Testis (tissue), 3 donors: ENCODE measurements around the gene C10orf53. TPM values are rescaled to one million over a fixed set of nuclear protein-coding genes. Genes with fewer than 3 reads are reported as not detected.

Source experiments
- DNase-seq: peaks from one replicate; pipeline ENCODE4 v3.0.0-alpha.2; 2019
- H3K27ac ChIP-seq, 2 donors: fragments of 200-600 bp; sonication (generic); one replicate each; pipeline ENCODE4 v1.5.1; 2019
- H3K27me3 ChIP-seq: fragments of 200-600 bp; sonication (generic); one replicate; pipeline ENCODE4 v1.5.1; 2019
- H3K36me3 ChIP-seq: fragments of 200-600 bp; sonication (generic); one replicate; pipeline ENCODE4 v1.5.1; 2017; ENCODE audit warnings: low read depth; ENCODE audit errors: missing control alignments
- H3K4me1 ChIP-seq: fragments of 200-600 bp; sonication (generic); one replicate; pipeline ENCODE4 v1.5.1; 2019
- H3K4me3 ChIP-seq, 2 donors: fragments of 200-600 bp; sonication (generic); one replicate each; pipeline ENCODE4 v1.5.1; 2017 to 2019
- H3K9me3 ChIP-seq: fragments of 200-600 bp; sonication (generic); one replicate; pipeline ENCODE4 v1.5.1; 2017
- CTCF ChIP-seq, 3 experiments: fragments of 450-650 bp in 2 of 3; fragments of 200-600 bp in 1 of 3; sonication (generic) in 1 of 3; IDR thresholded peaks; one replicate each; pipeline ENCODE4 v1.5.1; 2016 to 2019; ENCODE audit warnings: antibody characterized with exemption in 3 of 3, mild to moderate bottlenecking in 2 of 3, moderate library complexity in 1 of 3
- POLR2A ChIP-seq: fragments of 450-650 bp; IDR thresholded peaks from one replicate; pipeline ENCODE4 v1.6.1; 2017; ENCODE audit warnings: antibody characterized with exemption, mild to moderate bottlenecking, moderate library complexity
- WGBS, 2 donors: methylation state at CpG; one replicate each; pipeline ENCODE4 v1.1.5; 2018; 5-methylcytosine and 5-hydroxymethylcytosine counted together
- intact Hi-C: fragments of 100-400 bp; cut with DNase I; formaldehyde crosslinking; loops from one replicate; pipeline ENCODE4 v1.15.1; 2023; ENCODE audit warnings: low total_unique reads
- polyA plus RNA-seq: library from polyadenylated mRNA; stranded (reverse); fragments of 350-450 nt; fragmentation: Illumina TruSeq; extraction: RNeasy Lipid Tissue Mini Kit (QIAGEN cat#74804); gene quantifications from one replicate; pipeline ENCODE4 v1.2.3, GENCODE V29; 2014; ENCODE audit warnings: low read depth, low replicate concordance; ENCODE audit not compliant: insufficient read depth
- total RNA-seq, 2 donors: library from RNA; depleted of rRNA; stranded (reverse); fragments of >200 nt; gene quantifications; one replicate each; pipeline ENCODE4 v1.2.3, GENCODE V29; 2016

C10orf53 gene
- total and polyA plus RNA-seq, 3 donors from 2014 or later: 14.8 to 139 (median 33.5) TPM

- no peak overlapping the region for H3K27ac ChIP-seq
- no peaks in the 10 kb centered on the region for H3K4me1 ChIP-seq
- TF ChIP-seq POLR2A: no peak
- no peak for TF ChIP-seq CTCF (IDR thresholded peaks at IDR 0.05)
- H3K9me3 ChIP-seq: no peaks in the 10 kb centered on the region
- no peaks in the 10 kb centered on the region for H3K36me3 ChIP-seq
- no peaks in the 10 kb centered on the region for H3K27me3 ChIP-seq
- no peak for DNase-seq
- intact Hi-C loops: no loop called here
- no peak overlapping the region for H3K4me3 ChIP-seq
- WGBS, 2 donors: 41 to 43% methylated on average over 17 of the region's 17 CpGs
Observed at GRCh38 chr10:49649294-49649693, 30.2 kb upstream of the C10orf53 start.

GRCh38 chr10:49649936-49650723, 29.3 kb upstream of the C10orf53 start:
- DNase-seq: no peak
- H3K36me3 ChIP-seq: no peaks in the 10 kb centered on the region
- TF ChIP-seq POLR2A (no peak), CTCF (IDR thresholded peaks at IDR 0.05) (no peak)
- no peak overlapping the region for H3K4me3 ChIP-seq
- no peaks in the 10 kb centered on the region for H3K27me3 ChIP-seq
- H3K27ac ChIP-seq: no peak overlapping the region
- WGBS, 2 donors: 66 to 71% methylated on average over 8 of the region's 8 CpGs
- no peaks in the 10 kb centered on the region for H3K4me1 ChIP-seq
- no peaks in the 10 kb centered on the region for H3K9me3 ChIP-seq
- intact Hi-C loops: no loop called here

- WGBS, 2 donors: 100% methylated on average over 1 of the region's 1 CpG
- H3K27me3 ChIP-seq: no peaks in the 10 kb centered on the region
Observed at GRCh38 chr10:49650724-49651034, 28.8 kb upstream of the C10orf53 start.

GRCh38 chr10:49651039-49651835, 28.2 kb upstream of the C10orf53 start:
- Histone ChIP-seq H3K27me3 (no peaks in the 10 kb centered on the region), H3K9me3 (no peaks in the 10 kb centered on the region), H3K4me1 (no peaks in the 10 kb centered on the region), H3K27ac (no peak overlapping the region), H3K4me3 (no peak overlapping the region), H3K36me3 (no peaks in the 10 kb centered on the region)
- TF ChIP-seq CTCF (IDR thresholded peaks at IDR 0.05) (no peak), POLR2A (no peak)
- WGBS, 2 donors: 85 to 86% methylated on average over 8 to 15 of the region's 15 CpGs
- intact Hi-C loops: no loop called here
- no peak for DNase-seq

More at GRCh38 chr10:49650724-49651034, 28.8 kb upstream of the C10orf53 start:
- no peaks in the 10 kb centered on the region for H3K36me3 ChIP-seq
- no peaks in the 10 kb centered on the region for H3K9me3 ChIP-seq
- no peaks in the 10 kb centered on the region for H3K4me1 ChIP-seq
- H3K27ac ChIP-seq: no peak overlapping the region
- intact Hi-C loops: no loop called here
- DNase-seq: no peak
- no peak for TF ChIP-seq POLR2A
- TF ChIP-seq CTCF (IDR thresholded peaks at IDR 0.05): no peak
- H3K4me3 ChIP-seq: no peak overlapping the region
